ENCODE measurements around the gene SLC35A2.

The SLC35A2 gene

GRCh38 chrX:48919360-48919841, 8.0 kb upstream of the SLC35A2 start:
- Mint-ChIP-seq H3K9me3 (no peaks in the 10 kb centered on the region), H3K27ac (peak overlapping the region; percentile 92), H3K36me3 (ENCODE audit: low read depth) (peaks cover 57% of the 10 kb centered on the region), H3K4me1 (ENCODE audit: low read depth) (peaks cover 50% of the 10 kb centered on the region), H3K27me3 (no peaks in the 10 kb centered on the region), H3K4me3 (peak overlapping the region; percentile 90)
- intact Hi-C loops (cut with micrococcal nuclease): loop anchor here (2.0 to 5.0 kb wide), 2 partner anchors 17 to 123 kb away; partner anchors contain the start of gene TFE3

DNA sequence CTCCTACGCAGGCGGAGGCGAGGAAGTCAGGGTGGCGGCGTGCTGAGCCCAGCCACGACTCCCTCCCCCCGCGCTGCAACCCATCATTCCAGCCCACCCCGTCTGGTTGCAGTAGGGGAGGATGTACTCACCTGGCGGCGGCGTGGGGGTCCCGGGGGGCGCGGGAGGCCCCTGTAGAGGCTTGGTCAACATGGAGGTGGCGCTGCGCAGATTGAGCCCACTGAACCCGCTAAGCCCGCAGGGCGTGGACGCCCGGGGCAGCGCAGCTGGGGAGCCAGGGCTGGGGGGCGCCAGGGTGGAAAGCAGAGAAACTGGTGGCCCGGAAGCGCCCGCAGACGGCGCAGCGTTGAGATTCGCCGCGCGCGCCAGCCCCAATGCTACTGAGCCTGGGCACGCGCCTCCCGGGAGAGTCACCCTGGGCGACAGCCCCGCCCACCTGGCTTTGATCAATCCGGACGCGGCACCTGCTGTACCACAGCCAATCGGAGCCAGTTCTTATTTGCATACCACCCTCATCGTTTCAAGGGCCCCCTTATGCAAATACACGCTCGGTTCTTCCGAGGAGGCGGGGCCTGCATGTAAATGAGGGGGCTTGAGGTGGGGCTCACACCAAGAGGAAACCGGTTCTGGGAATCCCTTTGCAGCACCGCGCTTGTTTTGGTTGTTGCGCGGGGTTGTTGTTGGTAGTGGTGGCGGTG, 7.3 kb upstream of the SLC35A2 start, which contains the start of gene PIM2:
PIM2 (minus strand) TSS at position 382 of the 698 bp plus-strand sequence; CDS start at position 192, 190 bp downstream.
- intact Hi-C loops (cut with micrococcal nuclease): loop anchor here (2.0 to 5.0 kb wide), 2 partner anchors 18 to 124 kb away; partner anchors contain the start of gene TFE3
- Mint-ChIP-seq H3K4me3 (peak within 1 kb of the TSS; percentile 90), H3K27me3 (no peaks in the 10 kb centered on the region), H3K27ac (peak within 1 kb of the TSS; percentile 92), H3K4me1 (ENCODE audit: low read depth) (peaks cover 53% of the 10 kb centered on the region), H3K9me3 (no peaks in the 10 kb centered on the region), H3K36me3 (ENCODE audit: low read depth) (peaks cover 57% of the 10 kb centered on the region)

- peak overlapping the region; percentile 92 for H3K27ac Mint-ChIP-seq
- peaks cover 57% of the 10 kb centered on the region for H3K36me3 Mint-ChIP-seq (ENCODE audit: low read depth)
These were observed 6.8 kb upstream of the SLC35A2 start for GRCh38 chrX:48918301-48918642.

DNA sequence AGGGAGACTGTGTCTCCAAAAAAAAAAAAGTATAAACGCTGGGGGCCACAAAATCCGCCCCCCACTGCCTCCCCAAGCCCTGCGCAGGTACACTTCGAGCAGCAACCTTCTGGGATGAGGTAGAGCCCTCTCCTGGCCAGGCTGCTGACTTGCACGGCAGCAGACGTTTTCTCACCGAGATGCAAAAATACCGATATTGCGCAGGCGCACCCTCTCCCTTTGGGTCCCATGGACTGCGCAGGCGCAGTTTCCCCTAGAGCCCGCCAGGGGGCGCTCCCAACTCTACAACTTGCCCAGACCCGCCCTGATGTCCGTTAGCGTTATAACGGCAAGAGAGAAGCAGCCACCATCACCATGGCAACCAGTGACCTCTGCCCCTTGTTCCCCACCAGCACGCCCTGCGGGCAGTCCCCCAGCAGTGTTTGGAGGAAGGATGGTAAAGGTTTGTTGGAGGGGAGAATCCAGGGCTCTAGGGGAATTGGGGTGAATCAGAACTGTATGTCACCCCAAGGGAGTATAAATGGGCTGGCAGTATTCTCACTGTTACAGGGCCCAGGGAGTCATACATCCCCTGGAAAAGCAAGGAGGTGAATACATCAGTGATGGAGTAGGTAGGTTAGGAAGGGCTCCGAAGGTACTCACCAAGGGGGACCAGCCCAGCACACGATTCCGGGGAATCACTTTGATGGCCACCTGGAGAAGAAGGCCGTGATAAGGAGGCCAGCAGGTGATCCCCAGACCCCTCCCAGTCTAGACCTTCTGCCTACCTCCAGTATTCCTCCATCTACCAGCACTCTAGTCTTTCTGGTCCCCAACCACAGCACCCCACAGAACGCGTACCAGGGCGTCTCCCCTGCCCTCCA, 5.9 kb upstream of the SLC35A2 start:
- Mint-ChIP-seq H3K4me1 (ENCODE audit: low read depth) (peaks cover 54% of the 10 kb centered on the region), H3K9me3 (no peaks in the 10 kb centered on the region), H3K4me3 (peak overlapping the region; percentile 90), H3K27me3 (no peaks in the 10 kb centered on the region), H3K27ac (peak overlapping the region; percentile 92), H3K36me3 (ENCODE audit: low read depth) (peaks cover 49% of the 10 kb centered on the region)
- intact Hi-C loops (cut with micrococcal nuclease): loop anchor here (2.0 to 5.0 kb wide), 2 partner anchors 19 to 125 kb away; partner anchors contain the start of gene TFE3

More at GRCh38 chrX:48918301-48918642, 6.8 kb upstream of the SLC35A2 start:
- Mint-ChIP-seq H3K9me3 (no peaks in the 10 kb centered on the region), H3K27me3 (no peaks in the 10 kb centered on the region), H3K4me3 (peak overlapping the region; percentile 90), H3K4me1 (ENCODE audit: low read depth) (peaks cover 54% of the 10 kb centered on the region)
- intact Hi-C loops (cut with micrococcal nuclease): loop anchor here (2.0 to 5.0 kb wide), 2 partner anchors 19 to 124 kb away; partner anchors contain the start of gene TFE3

GRCh38 chrX:48914593-48915493, 3.4 kb upstream of the SLC35A2 start:
- no peaks in the 10 kb centered on the region for H3K27me3 Mint-ChIP-seq
- no peak overlapping the region for H3K4me3 Mint-ChIP-seq
- peak overlapping the region; percentile 79 for H3K27ac Mint-ChIP-seq
- no peaks in the 10 kb centered on the region for H3K9me3 Mint-ChIP-seq
- peaks cover 62% of the 10 kb centered on the region for H3K4me1 Mint-ChIP-seq (ENCODE audit: low read depth)
- intact Hi-C loops (cut with micrococcal nuclease): loop anchor here (5.0 kb wide), 1 partner anchor 127 kb away; the partner anchor contains the start of gene TFE3
- peaks cover 57% of the 10 kb centered on the region for H3K36me3 Mint-ChIP-seq (ENCODE audit: low read depth)

DNA sequence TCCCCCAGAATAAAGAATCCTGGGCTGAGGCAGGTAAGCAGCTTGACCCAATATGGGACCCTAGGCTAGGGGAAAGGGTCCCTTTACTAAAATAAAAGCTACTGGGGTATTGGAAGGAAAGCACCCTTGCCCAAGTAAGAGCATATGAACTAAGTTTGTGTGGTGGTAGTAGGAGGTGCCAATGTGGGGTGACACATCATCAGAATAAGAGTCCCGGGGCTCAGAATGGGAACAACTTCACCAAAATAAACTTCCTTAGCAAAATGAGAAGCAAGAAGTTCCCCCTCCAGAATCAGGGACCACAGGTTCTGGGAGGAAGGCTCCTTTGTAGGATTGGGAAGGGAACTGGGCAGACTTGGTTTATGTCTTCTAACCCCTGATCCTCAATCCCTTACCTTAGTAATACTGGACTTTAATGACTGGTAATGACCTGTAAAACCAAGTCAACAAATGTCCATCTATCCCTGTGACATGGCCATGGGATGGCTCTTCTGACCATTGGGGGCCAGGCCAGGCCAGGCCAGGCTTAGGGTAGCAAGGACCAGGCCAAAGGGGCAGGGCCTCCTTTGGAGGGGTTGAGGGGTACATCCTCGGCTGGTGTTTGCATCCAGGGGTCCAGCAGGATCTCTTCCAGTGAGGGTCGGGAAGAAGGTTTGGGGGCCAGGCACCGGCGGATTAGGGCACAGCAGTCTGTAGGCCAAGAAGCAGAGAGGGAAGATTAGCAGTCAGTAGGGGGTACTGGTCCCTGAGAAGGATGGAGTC, 2.3 kb upstream of the SLC35A2 start:
- Mint-ChIP-seq H3K27me3 (no peaks in the 10 kb centered on the region), H3K36me3 (ENCODE audit: low read depth) (peaks cover 59% of the 10 kb centered on the region), H3K27ac (peak overlapping the region; percentile 79), H3K4me1 (ENCODE audit: low read depth) (peaks cover 56% of the 10 kb centered on the region), H3K9me3 (no peaks in the 10 kb centered on the region), H3K4me3 (no peak overlapping the region)
- intact Hi-C loops (cut with micrococcal nuclease): no loop called here

GRCh38 chrX:48910926-48911411, 477 bp downstream of the SLC35A2 start:
- peaks cover 40% of the 10 kb centered on the region for H3K4me1 Mint-ChIP-seq (ENCODE audit: low read depth)
- intact Hi-C loops (cut with micrococcal nuclease): no loop called here
- H3K27me3 Mint-ChIP-seq: no peaks in the 10 kb centered on the region
- H3K36me3 Mint-ChIP-seq (ENCODE audit: low read depth): peaks cover 68% of the 10 kb centered on the region
- no peaks in the 10 kb centered on the region for H3K9me3 Mint-ChIP-seq
- peak overlapping the region; percentile 91 for H3K27ac Mint-ChIP-seq
- H3K4me3 Mint-ChIP-seq: peak overlapping the region; percentile 97

DNA sequence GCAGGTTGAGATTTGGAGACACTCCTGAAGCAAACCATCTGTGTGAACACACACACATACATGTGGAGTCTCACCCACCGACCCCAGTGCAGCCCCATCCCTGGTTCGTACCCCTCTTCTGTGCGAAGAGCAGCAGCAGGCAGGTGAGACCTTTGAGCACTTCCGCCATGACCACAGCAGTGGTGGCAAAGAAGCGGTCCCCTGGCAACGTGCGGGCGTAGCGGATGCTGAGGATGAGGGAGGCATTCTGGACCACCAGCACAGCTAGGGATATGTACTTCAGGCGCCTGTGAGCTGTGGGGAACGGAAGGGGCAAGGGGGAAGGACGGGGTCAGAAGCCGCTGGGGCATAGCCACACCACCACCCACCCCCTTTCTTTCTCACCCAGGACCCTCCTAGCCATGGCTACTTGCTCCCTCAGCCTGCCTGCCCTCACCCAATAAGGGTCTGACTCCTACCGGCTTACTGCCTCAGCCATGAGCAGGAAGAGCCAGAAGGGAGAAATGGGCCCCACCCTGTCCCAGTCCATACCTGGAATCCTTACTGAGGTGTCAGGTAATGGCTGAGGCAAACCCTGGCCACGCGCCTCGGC, 1.6 kb downstream of the SLC35A2 start:
- no peak overlapping the region for H3K4me3 Mint-ChIP-seq
- H3K9me3 Mint-ChIP-seq: no peaks in the 10 kb centered on the region
- H3K36me3 Mint-ChIP-seq (ENCODE audit: low read depth): peaks cover 68% of the 10 kb centered on the region
- H3K4me1 Mint-ChIP-seq (ENCODE audit: low read depth): peaks cover 34% of the 10 kb centered on the region
- no peak overlapping the region for H3K27ac Mint-ChIP-seq
- intact Hi-C loops (cut with micrococcal nuclease): no loop called here
- H3K27me3 Mint-ChIP-seq: no peaks in the 10 kb centered on the region

DNA sequence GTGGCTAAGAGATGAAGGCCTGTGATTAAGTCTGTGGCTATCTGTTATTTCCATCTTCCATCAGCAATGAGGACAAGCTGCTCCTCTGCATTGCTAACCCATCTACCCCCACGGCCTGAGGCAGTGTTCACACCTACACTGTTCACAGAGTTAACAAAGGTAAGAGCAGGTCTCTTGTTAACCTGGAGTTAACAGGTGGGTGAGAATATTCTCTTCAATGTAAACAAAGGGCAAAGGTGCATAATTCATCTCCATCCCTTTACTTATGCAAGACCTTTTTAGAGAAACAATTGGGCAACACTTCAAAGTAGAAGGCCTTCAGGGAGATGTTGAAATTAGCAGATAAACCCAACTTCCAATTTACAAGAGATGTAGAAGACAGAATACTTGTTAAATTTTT, 2.8 kb downstream of the SLC35A2 start:
- intact Hi-C loops (cut with micrococcal nuclease): no loop called here
- H3K36me3 Mint-ChIP-seq (ENCODE audit: low read depth): peaks cover 68% of the 10 kb centered on the region
- H3K4me3 Mint-ChIP-seq: no peak overlapping the region
- no peak overlapping the region for H3K27ac Mint-ChIP-seq
- H3K9me3 Mint-ChIP-seq: no peaks in the 10 kb centered on the region
- peaks cover 22% of the 10 kb centered on the region for H3K4me1 Mint-ChIP-seq (ENCODE audit: low read depth)
- H3K27me3 Mint-ChIP-seq: no peaks in the 10 kb centered on the region

GRCh38 chrX:48905090-48905790, 6.2 kb downstream of the SLC35A2 start:
- Mint-ChIP-seq H3K9me3 (no peaks in the 10 kb centered on the region), H3K27ac (no peak overlapping the region), H3K4me1 (ENCODE audit: low read depth) (peaks cover 3% of the 10 kb centered on the region), H3K4me3 (no peak overlapping the region), H3K27me3 (no peaks in the 10 kb centered on the region), H3K36me3 (ENCODE audit: low read depth) (peaks cover 83% of the 10 kb centered on the region)
- intact Hi-C loops (cut with micrococcal nuclease): no loop called here

GRCh38 chrX:48904626-48905025, 6.8 kb downstream of the SLC35A2 start:
- Mint-ChIP-seq H3K4me1 (ENCODE audit: low read depth) (no peaks in the 10 kb centered on the region), H3K27me3 (no peaks in the 10 kb centered on the region), H3K9me3 (no peaks in the 10 kb centered on the region), H3K36me3 (ENCODE audit: low read depth) (peaks cover 83% of the 10 kb centered on the region), H3K27ac (no peak overlapping the region), H3K4me3 (no peak overlapping the region)
- intact Hi-C loops (cut with micrococcal nuclease): loop anchor here (5.0 kb wide), 1 partner anchor 43 kb away; no protein-coding TSS in a partner anchor

DNA sequence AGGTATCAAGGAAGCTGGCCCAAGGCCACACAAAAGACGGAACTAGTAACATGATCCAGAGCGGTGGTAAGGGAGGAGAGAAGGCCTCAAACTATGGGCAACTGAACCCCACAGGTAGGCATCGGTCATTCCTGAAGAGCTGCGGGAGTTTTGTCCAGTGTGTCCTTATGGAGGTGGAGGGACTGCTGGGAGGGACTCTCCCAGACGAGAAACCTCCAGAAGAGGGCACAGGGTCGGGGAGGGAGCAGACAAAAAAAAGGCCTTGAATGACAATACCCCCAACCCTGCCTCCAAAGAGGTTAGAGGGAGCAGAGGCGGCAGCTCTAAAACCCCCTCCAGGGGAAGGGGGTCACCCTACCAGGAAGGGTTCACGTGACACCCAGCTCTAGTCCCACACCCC, 7.3 kb downstream of the SLC35A2 start:
- Mint-ChIP-seq H3K4me1 (ENCODE audit: low read depth) (no peaks in the 10 kb centered on the region), H3K4me3 (no peak overlapping the region), H3K36me3 (ENCODE audit: low read depth) (peaks cover 83% of the 10 kb centered on the region), H3K27me3 (no peaks in the 10 kb centered on the region), H3K9me3 (no peaks in the 10 kb centered on the region), H3K27ac (no peak overlapping the region)
- intact Hi-C loops (cut with micrococcal nuclease): loop anchor here (5.0 kb wide), 1 partner anchor 43 kb away; no protein-coding TSS in a partner anchor

Data from dendritic cell treated with granulocyte-macrophage colony-stimulating factor and Interleukin-4, amounts not matched to agents 40 ng/mL and 50 ng/mL, for 4 days (primary cell).